ENCODE measurements around the gene KIAA0513.

Gene KIAA0513

DNA sequence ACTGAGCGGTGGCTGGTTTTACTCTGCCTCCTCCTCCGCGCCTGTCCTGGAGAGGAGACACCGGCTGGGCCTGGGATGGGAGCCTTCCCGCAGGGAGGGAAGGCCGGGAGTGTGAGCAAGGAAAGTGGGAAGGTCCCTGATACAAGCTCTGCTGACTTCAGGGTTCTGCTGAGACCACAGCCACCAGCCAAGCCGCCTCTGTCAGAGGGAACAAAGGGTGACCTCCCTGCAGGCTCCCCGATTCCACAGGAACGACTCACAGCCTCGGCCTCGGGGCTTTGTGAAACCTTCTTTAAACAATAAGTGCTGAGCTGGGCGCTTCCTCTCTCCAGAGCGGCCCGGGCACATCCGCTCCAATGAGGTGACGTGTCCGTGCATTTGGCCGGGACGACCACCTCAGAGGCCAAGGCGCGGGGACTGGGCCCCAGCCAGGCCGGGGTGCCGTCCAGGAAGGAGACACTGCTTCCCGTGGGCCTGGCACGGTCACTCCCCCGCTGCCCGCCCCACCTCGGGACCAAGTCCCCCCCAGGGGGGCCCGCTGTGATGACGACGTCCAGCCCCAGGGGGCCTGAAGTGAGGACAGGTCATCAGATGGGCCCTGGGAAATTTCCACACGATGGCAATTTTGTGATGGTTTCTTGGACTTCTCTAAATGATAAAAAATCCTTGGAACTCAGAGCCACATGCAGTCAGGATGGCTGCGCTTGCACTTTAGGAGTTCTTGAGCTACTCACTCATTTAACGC, 96.5 kb downstream of the KIAA0513 start:
- no peak for DNase-seq

DNA sequence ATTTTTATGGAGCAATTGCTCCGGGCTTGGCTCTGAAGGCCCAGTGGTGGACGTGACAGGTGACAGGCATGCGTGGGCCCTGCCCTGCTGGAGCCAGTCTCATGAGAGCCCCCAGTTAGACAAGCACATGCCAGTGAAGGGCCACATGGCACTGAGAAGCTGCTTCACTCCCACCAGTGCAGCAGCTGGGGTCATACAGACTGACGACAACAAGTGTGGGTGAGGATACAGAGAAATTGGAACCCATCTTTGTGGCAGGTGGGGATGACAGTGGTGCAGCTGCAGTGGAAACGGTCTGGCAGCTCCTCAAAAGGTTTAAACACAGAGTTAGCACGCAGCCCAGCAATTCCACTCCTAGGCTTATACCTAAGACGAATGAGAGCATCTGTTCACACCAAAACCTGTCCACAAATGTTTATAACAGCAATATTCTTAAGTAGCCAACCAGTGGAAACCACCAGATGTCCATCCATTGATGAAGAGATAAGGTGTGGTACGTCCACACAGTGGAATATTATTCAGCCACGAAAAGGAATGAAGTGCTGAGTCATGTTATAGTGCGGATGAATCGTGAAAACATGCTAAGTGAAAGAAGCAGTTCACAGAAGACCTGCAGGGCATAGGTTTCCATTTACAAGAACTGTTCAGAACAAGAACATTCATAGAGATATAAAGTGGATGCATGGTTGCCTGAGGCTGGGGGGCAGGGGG, 97.2 kb downstream of the KIAA0513 start:
- peak in 1 of 2 experiments; percentile 48 for DNase-seq

DNA sequence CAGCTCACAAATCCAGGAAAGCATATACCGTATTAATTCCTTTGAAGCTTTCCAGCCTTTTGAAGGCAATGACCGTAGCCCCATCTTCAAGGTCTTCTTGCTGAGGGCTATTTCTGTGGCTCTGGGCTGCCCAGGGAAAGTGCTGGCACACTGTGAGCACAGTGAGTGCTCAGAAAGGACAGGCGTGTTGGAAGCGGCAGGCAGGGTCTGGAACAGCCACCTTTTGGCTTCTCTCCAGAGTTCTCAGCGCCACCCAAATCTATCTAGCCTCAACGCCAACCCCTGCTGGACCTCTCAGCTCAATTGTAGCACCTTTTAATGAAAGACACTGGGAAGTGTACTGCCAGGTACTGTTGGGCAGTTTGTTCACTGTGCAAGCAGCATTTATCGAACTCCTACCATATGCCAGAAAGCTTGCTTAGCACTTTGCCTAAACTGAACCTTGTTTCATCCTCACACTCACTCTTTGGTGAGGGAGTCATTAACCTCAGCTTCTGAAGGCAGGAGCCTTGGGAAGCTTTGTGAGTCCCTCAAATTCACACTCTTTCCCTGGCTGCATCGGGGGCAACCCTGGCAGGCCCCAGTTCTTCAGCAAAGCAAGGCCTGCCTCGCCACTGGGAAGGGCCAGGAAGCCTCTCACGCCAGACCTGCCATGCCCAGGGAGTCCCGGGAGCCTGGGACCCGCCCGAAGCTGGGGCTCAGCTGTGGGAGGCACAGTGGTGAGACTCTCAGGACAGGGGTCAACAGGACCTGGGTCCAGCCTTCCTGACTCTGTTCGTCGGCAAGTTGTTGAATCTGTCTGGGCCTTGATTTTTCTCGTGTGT, 98.2 kb downstream of the KIAA0513 start:
- DNase-seq: peak; percentile 12 to 69

DNA sequence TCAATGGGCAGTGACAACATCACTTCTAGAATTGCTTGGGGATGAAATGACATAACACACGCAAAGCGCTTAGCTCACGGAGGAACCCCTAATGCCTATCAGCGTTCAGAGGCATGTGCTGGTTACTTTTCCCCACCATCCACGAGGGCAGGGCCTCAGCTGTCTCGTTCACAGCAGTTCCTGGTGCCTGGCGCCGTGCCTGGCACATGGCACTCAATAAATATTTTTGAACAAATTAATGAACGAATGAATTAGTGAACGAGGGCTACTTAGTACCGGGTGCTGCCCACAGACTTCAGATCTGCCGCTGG, 98.8 kb downstream of the KIAA0513 start:
- peak in 1 of 2 experiments; percentile 55 for DNase-seq

DNA sequence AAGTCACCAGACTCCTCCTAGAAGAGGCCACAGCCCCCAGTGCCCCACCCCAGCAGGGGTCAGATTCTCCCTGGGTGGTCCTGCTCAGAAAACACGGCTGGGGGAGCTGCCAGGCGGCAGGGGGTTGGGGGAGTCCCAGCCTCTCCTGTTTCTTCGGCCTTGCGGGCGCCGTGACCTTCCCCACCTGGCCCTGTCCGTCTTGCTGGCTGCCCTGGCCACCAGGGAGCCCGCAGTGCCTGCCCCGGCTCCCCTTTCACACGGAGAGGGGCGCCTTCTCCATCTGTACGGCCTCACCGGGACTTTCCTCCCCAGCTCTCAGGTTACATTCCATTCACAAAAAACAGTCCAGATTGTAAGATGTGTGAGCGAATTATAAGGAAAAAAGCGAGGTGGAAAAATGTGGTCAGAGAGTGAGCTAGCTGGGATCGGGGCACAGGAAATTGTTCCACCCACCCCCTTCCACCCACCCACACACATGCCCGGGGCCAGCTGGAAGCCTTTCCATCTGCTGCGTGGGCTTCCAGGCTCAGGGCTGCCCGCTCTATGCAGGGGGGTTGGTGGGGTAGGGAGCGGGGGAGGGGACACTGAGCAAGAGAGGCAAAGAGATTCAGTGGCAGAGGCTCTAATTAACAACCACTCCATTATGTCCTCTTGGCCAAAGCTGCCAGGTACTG, 99.2 kb downstream of the KIAA0513 start:
- DNase-seq: peak; percentile 82 to 89

DNA sequence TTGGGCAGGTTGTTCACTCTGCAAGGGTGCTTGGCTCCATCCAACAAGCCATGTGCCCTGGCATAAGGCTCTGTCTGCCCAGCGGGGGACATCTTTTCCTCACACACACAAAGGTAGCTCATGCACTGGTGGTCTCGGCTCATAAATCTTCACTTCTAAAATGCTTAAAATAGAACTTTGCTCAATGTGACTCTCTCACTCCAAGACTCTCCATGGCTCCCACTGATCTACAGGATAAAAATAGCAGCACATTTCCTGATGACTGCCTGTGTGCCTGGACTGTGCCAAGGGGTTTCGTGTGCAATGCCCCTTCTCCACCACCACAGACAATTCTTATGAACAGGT, 99.8 kb downstream of the KIAA0513 start:
- no peak for DNase-seq

DNA sequence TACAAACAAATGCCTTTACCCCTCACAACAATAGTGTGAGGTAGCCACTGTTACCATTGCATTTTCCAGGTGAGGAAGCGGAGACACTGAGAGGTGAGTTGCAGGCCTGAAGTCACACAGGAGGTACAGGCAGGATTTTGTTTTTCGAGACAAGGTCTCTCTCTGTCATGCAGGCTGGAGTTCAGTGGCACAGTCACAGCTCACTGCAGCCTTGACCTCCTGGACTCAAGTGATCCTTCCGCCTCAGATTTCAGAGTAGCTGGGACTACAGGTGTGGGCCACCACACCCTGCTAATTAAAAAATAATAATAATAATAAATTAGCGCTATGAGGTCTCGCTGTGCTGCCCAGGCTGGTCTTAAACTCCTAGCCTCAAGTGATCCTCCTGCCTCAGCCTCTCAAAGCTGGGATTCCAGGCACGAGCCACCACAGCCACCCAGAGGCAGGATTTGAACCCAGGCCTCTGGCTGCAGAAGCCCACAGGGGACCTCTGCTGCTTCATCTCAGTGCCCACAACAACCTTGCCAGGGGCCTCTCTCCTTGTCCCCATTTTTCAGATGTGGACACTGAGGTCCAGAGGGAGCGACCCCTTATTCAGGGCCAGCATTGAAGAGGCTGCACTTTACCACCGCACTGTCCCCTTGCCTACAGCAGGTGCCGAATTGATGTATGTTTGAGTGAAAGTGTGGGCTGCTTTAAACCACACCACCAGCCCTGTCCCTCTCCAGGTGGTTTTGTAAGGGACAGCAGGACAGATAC, 100.7 kb downstream of the KIAA0513 start:
- no peak for DNase-seq

DNA sequence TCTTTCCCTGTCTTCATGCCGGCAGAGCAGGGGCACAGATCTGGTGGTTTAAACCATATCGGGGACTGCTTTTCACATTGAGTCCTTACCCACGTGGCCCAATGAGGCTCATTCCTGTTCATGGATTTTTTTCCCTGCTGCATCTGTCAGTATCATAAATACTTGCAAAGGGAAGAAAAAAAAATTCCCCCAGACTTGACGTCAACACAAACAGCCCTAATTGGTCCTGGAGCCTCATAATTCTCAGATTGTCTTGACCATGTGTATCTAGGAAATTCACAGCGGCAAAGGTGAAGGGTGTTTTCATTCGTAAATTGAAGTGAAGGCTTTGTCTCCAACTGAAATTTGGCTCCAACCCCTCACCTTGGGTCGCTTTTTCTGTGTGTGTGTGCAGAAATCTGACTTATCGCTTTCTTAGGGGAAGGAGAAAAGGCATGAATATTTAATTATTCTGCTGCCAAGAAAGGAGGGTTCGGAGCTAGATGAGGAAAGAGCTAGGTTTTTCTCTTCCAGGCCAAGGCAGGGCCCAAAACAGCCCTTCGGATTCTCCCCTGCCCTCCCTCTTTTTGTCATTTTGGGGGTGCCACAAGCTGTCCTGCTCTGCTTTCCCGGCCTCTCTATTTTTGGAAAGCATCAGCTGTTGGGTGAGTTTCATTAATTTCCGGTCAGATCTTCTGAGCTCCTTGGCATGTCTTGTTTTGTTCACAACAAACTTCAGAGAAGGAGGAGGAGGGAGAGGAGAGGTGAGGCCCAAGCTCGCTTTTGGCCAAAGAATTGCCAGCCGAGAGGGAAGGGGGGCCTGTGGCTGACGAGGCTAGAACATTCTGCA, 102.5 kb downstream of the KIAA0513 start:
- DNase-seq: peak in 1 of 2 experiments; percentile 28

DNA sequence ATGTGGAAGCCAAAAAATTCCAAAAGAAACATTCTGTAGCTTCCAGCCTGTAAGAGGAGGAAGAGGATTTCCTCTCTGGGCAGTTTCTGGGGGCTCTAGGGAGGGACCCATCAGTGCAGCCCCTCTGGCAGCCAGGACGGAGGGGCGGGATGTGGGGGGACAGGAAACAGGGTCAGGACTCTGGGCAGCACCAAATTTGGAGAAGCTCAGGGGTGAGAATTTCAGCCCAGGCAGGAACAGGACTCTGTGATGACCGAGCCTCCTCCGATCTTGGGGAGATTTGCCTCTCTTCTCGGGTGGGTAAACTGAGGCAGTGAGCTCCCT, 103.1 kb downstream of the KIAA0513 start:
- no peak for DNase-seq

DNA sequence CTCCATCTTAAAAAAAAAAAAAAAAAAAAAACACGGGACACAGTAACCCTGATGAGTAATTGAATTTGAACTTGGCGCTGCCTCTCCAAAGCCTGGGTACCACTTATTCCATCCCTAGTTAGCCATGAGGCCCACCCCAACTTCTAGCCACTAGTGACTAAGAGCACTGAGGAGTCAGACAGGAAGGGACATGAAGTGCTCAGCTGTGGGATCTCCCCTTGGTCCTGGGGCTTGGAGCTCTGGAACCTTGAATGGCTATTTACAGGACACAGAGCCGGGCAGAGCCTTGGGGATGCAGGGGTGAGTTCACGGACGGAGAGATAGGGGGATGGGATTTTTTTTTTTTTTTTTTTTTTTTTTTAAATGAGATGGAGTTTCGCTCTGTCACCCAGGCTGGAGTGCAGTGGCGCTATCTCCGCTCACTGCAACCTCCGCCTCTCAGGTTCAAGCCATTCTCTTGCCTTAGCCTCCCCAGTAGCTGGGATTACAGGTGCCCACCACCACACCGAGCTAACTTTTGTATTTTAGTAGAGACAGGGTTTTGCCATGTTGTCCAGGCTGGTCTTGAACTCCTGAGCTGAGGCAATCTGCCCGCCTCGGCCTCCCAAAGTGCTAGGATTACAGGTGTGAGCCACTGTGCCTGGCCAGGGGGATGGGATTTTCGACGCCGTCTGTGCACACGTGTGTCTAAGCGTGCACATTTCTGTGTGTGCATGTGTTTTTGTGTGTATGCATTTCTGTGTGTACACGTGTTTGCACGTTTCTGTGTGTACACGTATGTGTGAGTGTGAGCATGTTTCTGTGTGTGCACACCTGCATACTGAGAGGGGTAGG, 105.1 kb downstream of the KIAA0513 start:
- DNase-seq: no peak

DNA sequence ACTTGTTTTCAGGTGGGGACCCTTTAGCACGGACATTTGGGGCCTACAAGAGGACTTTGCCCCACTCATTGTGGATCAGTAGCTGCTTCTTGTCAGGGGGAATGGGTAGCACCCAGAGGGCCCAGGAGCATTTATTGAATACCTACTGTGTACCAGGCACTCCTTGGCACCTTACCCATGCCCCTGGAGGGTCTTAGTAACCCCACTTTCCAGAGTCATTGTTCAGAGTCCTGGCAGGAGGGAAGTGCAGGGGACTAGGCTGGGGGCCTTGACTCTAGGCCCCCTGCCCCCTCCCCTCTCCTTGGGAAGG, 105.7 kb downstream of the KIAA0513 start:
- no peak for DNase-seq

DNA sequence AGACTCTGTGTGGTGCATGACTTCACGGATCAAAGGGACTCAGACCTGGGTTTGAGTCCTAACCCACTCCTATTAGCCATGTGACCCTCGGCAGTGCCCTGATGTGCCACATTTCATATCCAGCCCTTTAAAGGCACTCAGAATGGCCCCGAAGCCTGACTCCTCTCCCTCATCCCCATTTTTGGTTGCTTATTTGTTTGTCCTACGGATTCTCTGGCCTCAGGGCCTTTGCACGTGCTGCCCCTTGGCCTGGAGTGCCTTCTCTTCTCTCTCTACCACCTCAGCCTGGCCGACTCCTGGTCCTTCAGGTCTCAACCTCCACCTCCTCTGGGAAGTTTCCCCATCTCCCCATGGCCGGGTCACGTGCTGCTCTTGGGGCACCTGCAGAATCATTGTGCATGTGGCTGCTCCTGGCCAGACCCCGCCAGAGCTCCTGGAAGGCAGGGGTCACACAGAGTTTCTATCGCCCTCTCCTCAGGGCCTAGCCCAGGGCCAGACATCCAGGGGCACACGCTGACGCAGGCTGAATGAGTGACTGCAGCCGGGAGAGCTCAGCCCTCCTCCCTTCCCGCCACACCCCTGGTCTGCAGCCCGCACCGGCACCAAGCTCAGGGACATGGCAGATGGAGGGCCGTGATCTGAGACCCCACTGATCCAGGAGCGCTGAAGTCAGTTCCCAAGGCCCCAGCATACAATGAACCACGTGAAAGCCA, 106.6 kb downstream of the KIAA0513 start:
- no peak for DNase-seq

DNA sequence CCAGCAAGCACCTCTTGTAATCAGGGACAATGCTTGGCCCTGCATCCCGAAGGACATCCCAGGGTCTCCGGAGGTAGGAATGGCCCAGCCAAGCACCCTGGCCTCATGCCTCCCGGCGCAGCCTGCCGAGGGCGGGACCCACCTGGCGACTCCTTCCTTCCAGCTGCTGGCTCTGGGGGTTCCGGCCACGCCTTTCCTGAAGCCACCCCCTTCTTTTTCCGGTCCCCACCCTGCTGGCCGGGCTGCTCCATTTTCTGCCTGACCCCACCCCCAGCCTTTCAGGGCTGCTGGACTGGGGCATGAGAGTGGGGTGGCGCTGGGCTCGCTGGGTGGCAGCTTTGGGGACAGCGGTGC, 107.2 kb downstream of the KIAA0513 start:
- DNase-seq: no peak

DNA sequence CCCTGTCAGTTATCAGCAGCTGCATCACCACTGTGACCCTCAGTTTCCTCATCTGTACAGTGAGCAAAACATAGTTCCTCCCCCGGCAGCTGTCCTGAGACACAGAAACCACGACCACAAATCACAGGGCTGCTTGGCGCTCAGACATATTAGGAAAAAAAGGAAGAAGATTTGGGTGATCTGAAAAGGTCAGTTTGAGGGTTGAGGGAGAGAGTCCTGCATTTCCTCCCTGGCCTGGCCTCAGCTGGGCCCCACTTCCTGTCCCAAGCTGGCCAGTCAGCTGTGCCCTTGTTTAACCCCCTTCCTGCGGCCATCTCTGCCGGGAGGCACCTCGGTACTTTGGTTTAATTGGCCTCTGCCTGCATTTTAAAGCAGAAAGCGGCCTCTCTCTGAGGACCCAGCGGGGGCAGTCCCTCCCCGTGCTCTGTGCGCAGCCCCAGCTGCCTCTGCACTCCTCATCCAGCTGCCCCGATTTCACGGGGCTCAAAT, 108.7 kb downstream of the KIAA0513 start:
- DNase-seq: no peak

DNA sequence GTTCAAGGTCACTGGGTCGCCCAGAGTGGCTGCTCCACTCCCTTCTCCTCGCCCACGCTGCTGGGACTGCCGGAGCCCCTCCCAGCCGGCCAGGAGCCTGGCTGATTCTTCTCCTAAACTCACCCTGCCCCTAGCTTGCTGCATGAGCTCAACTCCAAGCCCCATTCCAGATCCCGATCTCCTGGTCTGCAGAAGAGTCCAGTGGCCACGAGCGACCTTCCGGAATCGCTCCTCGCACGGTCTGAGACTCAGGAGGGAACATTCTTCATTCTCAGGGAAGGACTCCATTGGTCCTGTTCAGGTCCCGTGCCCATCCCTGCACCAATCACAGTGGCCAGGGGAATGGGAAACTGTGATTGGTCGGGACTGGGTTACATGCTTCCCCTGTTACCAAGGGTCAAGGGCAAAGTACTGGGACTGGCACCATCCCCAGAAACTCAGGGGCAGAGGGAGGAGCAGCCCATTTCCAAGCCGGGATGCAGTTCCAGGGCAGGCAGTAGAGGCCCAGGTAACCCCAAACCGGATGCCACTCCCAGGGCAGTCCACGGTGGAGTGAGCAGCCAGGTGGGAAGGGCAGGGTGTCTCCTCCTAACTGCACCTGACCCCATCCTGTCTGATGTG, 109.2 kb downstream of the KIAA0513 start:
- peak in 1 of 2 experiments; percentile 14 for DNase-seq

DNA sequence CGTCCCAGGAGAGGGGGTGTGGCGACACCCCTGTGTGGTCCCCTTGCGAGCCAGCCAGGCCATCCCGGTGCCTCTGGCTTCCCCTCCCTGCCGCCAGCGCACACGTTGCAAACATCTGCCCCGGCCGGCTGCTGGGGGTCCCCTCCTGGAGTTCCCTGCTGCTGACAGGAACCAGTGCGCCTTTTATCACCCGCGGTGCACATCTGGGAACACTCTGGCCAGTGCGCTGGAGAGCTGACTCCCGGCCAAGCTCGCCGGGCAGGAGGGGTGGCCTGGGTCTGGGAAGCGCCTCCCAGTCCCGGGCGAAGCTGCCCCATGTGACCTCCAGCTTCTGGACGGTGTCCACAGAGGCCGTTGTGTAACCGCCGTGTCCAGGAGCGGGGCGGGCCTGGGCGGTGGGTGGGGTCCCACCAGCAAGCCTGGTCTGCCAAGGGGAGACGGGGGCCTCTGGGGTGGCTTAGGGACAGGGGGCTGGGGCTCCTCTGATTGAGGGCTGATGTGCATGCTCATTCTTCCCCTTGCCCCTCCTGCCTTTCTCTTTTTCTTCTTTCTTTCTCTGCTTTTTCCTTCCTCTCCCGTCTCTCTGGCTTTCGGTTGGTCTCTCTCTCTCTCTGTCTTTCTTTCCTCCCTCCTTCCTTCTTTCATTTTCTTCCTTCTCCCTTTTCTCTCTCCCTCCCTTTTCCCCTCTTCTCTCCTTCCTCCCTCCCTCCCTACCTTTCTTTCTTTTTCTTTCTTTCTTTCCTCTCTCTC, 109.9 kb downstream of the KIAA0513 start:
- no peak for DNase-seq

DNA sequence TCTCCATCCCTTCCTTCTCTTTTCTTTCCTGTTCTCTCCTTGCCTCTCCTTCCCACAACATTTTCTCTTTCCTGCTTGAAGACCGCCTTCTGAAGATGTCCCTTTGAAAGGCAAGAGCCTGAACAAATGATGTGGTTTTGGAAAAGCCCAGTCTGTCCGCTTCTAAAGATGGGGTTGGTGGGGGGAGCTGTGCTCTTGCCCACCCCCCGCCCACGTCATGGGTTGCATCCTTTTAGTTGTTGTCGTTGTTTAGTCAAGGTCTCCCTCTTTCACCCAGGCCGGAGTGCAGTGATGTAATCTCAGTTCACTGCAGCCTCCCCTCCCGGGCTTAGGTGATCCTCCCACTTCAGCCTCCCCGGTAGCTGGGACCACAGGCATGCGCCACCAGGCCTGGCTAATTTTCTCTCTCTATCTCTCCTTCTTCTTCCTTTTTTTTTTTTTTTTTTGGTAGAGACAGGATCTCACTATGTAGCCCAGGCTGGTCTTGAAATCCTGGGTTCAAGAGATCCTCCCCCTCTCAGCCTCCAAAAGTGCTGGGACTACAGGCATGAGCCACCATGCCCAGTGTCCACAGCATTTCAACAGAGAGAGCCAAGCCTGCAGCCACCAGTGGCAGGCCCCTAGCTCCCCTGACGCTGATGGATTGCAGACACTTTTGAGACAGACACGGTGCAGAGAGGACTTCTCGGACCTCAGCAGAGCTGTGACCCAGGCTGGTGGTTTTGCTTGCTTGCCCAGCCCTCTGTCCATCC, 110.7 kb downstream of the KIAA0513 start:
- no peak for DNase-seq

All from NCI-H446 (cell line).